GM12801 (cell line): Measurements from ENCODE around the gene VPS9D1.

Experiments used
- CTCF ChIP-seq: IDR thresholded peaks from one replicate; pipeline ENCODE4 v1.5.1; 2011; ENCODE audit warnings: control low read depth; ENCODE audit not compliant: insufficient read length; ENCODE audit errors: extremely low read depth

VPS9D1 gene

GRCh38 chr16:89667633-89668032 is 53.1 kb downstream of the VPS9D1 start:
- no peak for TF ChIP-seq CTCF

- TF ChIP-seq CTCF: no peak
These were observed 59.5 kb downstream of the VPS9D1 start for GRCh38 chr16:89661215-89661614.

- TF ChIP-seq CTCF: no peak
These were observed 60.6 kb downstream of the VPS9D1 start for GRCh38 chr16:89660146-89660545.

- no peak for TF ChIP-seq CTCF
These were observed 62.3 kb downstream of the VPS9D1 start for GRCh38 chr16:89658221-89658879.

GRCh38 chr16:89657442-89658220 is 63.1 kb downstream of the VPS9D1 start, which contains the start of the genes CHMP1A and SPATA33:
Gene CHMP1A (minus strand): TSS chr16:89657708. CDS start chr16:89657588, 120 bp downstream.
Gene SPATA33 (plus strand): TSS chr16:89657836. CDS start chr16:89657912, 76 bp downstream.
- TF ChIP-seq CTCF: no peak
